ENCODE results near the gene MPIG6B. TPM values are rescaled to one million over a fixed set of nuclear protein-coding genes. Genes with fewer than 3 reads are reported as not detected.
A peak's percentile ranks its signal among the peaks of the same experiment; 100 is the strongest.

Gene MPIG6B
- polyA plus RNA-seq, 3 donors, result 1.5 to 1.9 (median 1.7) TPM

GRCh38 chr6:31737315-31737990, 14.3 kb downstream of the MPIG6B start:
- DNase-seq, result no peak

- no peak for DNase-seq
These were observed 15.1 kb downstream of the MPIG6B start for GRCh38 chr6:31737991-31738979.

DNA sequence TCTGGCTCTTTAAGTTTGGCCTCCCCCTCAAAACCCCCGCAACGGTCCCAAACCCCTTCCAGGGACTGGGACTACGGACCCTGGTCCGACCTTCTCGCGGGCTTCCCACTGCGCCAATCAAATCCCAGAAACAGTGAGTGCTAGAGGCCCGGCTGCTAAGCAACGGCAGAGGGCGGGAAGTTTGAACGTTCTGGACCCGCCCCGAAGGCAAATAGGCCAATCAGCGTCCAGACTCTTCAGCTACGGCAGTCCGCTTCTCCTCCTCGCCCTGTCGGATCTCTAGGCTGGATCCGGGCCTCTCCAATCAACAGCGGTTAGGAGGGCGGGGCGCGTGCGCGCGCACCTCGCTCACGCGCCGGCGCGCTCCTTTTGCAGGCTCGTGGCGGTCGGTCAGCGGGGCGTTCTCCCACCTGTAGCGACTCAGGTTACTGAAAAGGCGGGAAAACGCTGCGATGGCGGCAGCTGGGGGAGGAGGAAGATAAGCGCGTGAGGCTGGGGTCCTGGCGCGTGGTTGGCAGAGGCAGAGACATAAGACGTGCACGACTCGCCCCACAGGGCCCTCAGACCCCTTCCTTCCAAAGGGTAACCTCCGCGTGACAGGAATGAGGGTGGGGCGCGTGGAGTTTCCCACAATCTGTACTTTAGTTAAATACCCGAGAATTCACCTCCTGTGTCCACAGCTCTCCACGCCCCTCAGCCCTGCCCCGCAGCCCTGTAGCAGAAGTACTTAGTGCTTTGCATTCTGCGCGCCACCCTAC, 16.6 kb downstream of the MPIG6B start, which contains the start of gene MSH5:
MSH5 (plus strand) TSS at position 367 of the 758 bp plus-strand sequence. CDS start 462 bp downstream, outside the sequence.
- DNase-seq, result peak; percentile 100

DNA sequence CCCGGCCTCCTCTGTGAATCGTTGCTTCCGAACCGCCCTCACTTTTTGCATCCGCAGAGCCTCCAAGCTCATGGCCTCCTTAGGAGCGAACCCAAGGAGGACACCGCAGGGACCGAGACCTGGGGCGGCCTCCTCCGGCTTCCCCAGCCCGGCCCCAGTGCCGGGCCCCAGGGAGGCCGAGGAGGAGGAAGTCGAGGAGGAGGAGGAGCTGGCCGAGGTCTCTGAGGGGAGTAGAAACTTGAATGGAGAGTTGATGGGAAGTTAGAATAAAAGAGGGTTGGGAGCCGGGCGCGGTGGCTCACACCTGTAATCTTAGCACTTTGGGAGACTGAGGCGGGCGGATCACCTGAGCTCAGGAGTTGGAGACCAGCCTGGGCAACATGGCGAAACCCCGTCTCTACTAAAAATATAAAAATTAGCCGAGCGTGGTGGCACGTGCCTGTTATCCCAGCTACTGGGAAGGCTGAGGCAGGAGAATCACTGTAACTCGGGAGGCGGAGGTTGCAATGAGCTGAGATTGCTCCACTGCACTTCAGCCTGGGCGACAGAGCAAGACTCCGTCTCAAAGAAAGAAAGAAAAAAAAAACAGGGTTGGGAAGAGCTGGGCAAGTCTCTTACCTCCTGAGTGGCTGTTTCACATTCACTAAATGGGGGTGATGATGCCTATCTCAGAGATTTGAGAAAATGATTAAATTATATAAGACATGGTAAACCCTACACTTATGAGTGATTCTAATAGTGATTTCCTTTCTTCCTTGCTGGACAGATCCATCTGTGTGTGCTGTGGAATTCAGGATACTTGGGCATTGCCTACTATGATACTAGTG, 17.4 kb downstream of the MPIG6B start:
- no peak for DNase-seq

GRCh38 chr6:31741815-31742214, 18.6 kb downstream of the MPIG6B start:
- DNase-seq, result no peak

GRCh38 chr6:31742894-31743293, 19.7 kb downstream of the MPIG6B start:
- DNase-seq, result no peak

GRCh38 chr6:31744422-31744821, 21.2 kb downstream of the MPIG6B start:
- DNase-seq, result no peak

DNA sequence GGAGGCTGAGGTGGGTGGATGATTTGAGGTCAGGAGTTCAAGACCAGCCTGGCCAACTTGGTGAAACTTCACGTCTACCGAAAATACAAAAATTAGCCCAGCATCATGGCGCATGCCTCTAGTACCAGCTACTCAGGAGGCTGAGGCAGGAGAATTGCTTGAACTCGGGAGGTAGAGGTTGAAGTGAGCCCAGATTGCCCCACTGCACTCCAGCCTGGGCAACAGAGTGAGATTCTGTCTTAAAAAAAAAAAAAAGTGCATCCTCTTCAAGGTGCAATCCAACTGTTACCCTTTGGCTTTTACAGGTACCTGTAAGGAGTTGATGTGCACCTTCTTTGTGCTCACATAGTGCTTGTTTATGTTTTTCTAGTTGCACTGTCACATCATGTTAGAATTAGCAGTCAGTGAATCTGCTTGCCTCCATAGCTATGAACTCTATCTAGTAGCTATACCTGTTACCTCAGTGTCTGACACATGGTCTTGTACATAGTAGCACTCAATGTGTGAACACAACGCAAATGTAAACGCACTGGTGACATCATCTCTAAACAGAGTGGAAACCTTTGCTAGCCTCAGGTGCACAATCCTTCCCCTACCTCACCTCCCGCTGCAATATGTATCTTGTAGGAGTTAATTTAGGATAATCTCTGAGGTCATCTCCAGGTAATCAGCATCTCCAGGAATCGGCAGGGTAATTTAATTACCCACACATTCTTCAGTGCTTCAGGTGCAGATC, 26.3 kb downstream of the MPIG6B start:
- no peak for DNase-seq

- DNase-seq, result no peak
These were observed 27.3 kb downstream of the MPIG6B start for GRCh38 chr6:31750411-31751022.

- DNase-seq, result no peak
These were observed 29.7 kb downstream of the MPIG6B start for GRCh38 chr6:31752739-31753319.

GRCh38 chr6:31758281-31758680, 35.1 kb downstream of the MPIG6B start:
- DNase-seq, result no peak

DNA sequence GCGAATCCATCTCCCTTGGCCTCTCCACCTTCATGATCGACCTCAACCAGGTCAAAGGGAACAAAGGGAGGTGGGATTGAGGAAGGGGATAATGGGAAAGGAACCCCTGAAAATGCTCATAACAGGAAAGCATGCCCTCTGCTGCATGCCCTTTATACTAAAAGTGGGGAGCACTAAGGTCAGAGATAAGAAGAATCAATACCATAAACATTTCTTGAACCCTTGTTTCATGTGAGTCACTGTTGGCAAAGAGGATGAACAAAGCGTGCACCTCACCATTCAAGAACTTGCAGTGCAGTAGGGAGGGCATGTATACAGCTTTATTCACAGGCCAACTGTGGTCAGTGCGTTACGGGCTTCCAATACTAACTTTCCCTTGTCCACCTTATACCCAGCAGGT, 37.6 kb downstream of the MPIG6B start:
- no peak for DNase-seq

- DNase-seq, result no peak
These were observed 38.2 kb downstream of the MPIG6B start for GRCh38 chr6:31761343-31761742.

DNA sequence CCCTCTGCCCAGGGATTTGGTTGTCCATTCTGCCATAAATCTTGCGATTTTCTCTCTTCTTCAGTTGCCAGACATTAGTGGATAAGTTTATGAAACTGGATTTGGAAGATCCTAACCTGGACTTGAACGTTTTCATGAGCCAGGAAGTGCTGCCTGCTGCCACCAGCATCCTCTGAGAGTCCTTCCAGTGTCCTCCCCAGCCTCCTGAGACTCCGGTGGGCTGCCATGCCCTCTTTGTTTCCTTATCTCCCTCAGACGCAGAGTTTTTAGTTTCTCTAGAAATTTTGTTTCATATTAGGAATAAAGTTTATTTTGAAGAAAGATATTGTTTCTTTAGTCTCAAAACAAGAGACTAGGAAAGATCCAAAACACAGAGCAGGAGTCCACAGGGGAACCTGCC, 39.2 kb downstream of the MPIG6B start, which contains the start of gene SAPCD1:
SAPCD1 (plus strand) TSS at position 301 of the 400 bp plus-strand sequence. CDS start 399 bp downstream, outside the sequence.
- DNase-seq, result no peak

DNA sequence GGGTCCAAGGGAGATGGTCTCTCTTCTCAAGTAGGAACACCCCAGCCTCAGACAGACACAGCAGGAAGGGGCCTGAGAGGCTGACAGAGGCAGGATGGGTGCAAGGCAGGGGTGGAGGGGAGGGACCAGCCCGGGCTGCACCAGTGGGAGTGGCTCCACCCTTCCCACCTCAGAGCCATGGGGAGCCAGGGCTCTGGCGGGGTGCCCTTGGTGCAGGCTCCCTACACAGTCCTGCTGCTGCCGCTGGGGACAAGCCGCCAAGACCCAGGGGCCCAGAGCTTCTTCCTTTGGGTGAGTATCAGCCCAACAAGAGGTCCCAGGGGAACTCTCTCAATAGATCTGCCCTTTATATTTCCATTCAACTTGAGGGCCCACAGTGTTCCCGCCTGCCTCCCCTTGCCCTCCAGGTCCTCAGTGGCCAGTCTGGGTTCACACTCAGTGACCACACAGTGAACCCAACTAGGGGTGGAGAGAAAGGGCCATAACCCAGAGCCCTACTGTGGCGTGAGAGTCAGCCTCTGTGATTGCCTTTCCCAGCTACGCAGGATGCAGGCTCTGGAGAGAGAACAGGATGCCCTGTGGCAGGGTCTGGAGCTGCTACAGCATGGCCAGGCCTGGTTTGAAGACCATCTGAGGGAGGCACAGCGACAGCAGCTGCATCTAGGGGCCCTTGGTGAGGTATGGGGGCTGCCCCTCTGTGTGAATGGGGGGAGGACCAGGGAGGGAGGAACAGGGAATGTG, 39.9 kb downstream of the MPIG6B start:
- no peak for DNase-seq

- DNase-seq, result peak; percentile 54
These were observed 40.4 kb downstream of the MPIG6B start for GRCh38 chr6:31763619-31763940.

DNA sequence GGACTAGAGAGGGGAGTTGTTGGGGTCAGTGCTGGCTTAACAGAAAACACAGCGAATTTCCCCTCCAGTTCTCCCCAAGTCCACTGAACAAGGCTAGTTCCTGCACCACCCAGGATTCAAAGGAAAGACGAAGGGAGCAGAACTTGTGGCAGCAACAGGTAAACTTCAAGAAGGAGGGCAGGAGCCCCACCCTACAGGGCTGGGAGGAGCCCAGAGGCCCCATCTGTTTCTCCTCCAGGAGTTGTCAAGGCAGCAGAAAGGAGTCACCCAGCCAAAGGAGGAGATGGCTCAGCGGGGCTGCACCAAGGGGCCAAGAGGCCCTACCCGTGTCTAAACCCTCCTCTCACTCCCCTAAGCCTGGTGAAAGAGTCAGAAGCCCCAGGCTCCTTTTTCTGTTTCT, 41.0 kb downstream of the MPIG6B start:
- no peak for DNase-seq

GRCh38 chr6:31765559-31765909, 42.4 kb downstream of the MPIG6B start:
- DNase-seq, result no peak

Measured in renal pelvis (tissue), 4 donors.